ENCODE measurements around the gene FAAP20.

FAAP20 gene

DNA sequence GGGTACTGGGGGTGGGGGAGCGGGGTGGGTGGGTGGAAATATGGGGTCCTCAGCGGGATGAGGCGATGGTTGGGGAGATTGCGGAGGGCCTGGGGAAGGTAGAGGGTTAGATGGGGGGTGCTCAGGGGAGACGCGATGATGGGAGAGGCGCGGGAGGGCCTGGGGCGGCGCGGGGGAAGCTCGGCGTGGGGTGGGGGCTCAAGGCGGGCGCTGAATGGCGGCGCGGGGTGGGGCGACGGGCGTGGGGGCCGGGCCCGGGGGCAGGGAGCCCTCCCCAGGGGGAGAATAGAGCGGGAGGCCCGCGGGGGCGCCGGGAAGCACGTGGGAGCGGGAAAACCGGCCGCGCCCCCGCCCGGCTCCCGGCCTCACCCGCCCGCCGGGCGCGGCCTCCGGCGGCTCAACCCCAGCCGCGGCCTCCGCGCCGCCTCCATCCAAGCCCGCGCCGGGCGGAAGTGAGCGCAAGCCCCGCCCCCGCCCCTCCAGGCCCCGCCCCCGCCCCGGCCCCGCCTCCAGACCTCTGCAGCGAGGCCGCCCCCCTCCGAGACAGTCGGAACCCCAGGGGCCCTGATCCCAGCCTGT lies at the start of gene FAAP20:
Gene FAAP20, minus strand, starts transcription at position 454 of the 579 bp plus-strand sequence. Its CDS starts 23 bp downstream, at position 431.
- peak; percentile 85 for DNase-seq

- DNase-seq: no peak
These were observed 48.5 kb upstream of the FAAP20 start for GRCh38 chr1:2242814-2243725.

- no peak for DNase-seq
These were observed 47.2 kb upstream of the FAAP20 start for GRCh38 chr1:2241820-2242219.

- peak; percentile 45 for DNase-seq
These were observed 45.9 kb upstream of the FAAP20 start for GRCh38 chr1:2240270-2241156.

DNA sequence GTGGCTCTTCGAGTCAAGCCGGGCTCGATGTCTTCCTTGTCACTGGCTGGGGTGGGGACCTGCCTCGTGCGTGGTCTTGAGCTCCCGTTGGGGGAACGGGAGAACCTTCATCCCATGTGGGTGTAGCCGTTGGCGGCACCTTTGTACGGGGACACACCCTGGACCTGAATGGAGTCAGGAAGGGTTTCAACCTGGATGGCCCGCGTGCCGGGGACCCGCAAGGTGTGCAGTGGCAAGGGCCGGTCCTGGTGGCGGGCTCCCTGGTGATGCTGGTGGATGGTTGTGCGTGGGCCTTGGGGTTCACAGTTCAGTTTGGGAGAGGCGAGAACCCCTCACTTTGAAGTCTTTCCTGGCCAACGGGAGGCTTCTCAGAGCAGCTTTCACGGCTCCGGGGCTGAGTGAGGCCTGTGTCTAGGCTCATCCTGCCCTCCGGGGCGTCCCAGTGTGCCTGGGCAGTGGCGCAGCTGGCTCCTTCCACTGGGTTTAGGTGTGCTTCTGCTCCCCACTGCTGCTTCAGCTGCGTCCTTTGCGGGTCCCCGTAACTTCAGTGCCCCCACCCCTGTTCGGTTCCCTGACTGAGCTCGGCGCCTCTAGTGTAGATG lies 44.9 kb upstream of the FAAP20 start:
- no peak for DNase-seq

DNA sequence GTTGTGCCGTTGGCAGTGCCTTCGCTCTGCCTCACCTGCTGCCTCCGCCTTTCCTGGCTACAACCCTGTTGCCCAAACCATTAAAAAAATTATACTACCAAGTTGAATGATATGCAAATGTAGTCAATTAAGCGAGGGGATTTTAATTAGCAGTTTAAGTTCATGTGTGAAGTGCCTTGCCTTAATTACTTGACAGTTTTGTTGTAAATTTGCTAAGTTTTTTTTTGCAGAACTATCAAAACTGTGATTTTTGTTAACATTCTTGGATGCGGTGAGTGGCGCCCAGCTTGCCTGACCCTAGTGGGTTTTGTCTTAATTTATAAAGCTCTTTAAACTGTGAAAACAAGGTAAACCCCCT lies 44.4 kb upstream of the FAAP20 start:
- no peak for DNase-seq

- DNase-seq: no peak
These were observed 43.9 kb upstream of the FAAP20 start for GRCh38 chr1:2238361-2239012.

- peak; percentile 4 for DNase-seq
These were observed 43.2 kb upstream of the FAAP20 start for GRCh38 chr1:2237773-2238172.

DNA sequence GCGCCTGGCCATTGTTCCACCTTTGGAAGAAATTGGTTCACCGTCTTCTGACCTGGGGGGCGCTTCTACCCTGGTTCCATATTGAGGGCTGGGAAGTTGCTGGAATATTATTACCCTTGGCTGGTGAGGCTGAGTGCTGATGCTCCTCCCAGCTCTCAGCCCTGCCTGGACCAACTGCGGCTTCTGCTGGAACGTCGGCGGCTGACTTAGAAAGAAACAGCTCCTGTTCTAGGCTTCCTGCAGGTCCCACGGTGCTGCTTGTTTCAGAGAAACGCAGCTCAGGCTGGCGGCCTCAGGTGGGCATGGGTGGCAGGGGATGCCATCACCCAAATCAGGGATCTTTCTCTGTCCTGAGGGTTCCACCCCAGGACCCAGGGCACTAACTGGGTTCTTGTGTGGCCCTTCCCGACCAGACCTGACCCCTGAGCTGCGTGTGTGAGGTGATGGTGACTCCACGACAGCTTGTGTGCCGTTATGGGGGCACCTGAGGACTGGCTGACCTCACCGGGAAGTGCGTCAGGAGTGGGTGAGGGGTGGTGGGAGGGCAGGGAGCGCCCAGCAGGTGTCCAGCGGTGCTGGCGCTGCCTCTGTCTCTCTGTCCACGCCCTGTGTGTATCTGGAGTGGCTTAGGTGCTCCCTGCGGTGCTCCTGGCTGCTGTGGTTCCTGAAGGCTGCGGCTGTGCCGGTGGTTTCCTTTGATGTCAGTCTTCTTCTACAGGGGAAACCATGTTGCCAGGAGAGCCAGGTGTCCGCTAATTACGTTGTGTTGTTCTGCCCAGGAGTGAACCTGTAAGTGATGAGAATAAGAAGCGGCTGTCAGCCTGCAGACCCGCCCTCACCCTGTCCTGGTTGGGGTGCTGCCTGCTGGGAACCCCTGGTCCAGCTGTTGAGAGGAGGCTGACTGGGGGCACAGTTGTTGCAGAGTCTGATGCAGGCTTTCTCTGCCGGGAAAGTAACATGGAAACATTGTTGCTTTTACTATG lies 42.4 kb upstream of the FAAP20 start:
- DNase-seq: peak; percentile 75

- DNase-seq: peak; percentile 2
These were observed 40.9 kb upstream of the FAAP20 start for GRCh38 chr1:2235300-2235998.

- peak; percentile 49 for DNase-seq
These were observed 40.2 kb upstream of the FAAP20 start for GRCh38 chr1:2234762-2235113.

DNA sequence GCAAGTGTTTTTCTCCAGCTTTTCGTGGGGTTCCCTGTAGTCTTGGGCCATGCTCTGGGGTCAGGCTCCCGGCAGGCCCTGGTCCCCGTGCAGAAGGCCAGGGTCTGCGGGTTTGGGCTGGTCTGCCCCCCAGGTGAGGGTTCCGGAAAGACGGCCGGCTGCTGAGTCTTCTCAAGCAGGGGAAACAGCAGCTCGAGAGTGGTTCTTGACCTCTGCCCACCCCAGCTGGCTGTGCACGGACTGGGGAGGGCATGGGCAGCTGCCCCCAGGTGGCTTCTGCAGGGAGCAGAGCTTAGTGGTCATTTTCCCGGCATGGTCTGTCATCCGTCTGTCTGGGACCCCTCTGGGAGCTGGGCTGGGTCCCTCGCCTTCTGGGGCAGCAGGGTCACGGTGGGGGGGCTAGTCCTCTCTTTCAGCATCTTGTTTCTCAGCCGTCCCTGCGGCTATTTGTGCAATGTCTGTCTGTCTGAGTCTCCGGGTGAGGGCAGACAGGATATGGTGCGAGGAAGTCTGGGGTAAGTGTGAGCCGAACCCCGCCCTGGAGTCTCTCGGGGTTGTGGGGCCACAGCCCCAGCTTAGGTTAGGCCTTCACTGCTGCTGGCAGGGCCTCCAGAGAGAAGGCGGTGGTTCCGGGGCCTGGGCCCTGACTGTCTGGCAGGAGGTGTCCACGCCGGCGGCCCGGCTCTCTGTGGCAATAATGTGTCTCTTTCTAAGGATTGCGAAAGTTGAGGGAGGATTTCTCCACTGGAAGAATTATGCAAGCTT lies 39.6 kb upstream of the FAAP20 start:
- DNase-seq: peak; percentile 86

DNA sequence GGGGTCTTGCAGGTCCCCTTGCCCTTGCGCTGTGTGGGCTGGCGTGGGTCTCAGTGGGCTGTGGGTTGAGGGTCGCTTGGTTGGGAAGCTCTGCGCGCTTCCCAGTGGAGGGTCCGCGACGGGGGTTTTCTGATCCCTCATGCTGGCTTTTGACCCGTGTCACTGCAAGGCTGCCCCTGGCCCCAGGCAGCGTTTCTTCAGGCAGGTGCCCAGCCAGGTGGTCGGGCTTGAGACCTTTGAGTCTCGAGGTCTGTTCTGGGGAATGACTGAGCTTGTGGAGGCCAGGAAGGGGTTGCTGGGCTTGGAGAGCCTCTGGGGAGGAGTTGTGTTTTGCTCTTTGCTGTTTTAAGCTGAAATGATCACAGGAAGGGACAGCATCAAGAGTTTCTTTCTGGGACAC lies 38.9 kb upstream of the FAAP20 start:
- DNase-seq: peak; percentile 7

DNA sequence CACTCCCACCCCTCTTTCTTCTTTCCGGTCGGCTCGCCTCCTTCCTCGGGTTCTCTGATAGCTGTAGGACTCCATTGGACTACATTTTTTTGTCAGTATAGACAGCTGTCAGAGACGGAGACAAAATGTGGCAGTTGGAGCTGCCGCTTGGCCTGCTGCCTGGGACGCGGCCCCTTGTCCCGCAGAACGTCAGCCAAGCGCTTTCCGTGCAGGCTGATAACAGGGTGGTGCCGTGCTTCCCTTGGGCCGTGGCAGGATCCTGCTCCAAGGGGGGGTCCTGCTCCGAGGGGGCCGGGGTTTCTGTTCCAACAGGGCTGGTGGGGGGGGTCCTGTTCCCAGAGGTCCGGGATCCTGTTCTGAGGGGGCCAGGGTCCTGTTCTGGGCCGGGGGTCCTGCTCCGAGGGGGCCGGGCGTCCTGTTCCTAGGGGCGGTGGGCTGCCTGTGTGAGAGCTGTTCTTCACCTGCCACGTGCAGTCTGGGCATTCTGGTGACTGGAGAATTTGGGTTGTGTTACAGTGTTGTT lies 38.4 kb upstream of the FAAP20 start:
- peak; percentile 9 for DNase-seq

DNA sequence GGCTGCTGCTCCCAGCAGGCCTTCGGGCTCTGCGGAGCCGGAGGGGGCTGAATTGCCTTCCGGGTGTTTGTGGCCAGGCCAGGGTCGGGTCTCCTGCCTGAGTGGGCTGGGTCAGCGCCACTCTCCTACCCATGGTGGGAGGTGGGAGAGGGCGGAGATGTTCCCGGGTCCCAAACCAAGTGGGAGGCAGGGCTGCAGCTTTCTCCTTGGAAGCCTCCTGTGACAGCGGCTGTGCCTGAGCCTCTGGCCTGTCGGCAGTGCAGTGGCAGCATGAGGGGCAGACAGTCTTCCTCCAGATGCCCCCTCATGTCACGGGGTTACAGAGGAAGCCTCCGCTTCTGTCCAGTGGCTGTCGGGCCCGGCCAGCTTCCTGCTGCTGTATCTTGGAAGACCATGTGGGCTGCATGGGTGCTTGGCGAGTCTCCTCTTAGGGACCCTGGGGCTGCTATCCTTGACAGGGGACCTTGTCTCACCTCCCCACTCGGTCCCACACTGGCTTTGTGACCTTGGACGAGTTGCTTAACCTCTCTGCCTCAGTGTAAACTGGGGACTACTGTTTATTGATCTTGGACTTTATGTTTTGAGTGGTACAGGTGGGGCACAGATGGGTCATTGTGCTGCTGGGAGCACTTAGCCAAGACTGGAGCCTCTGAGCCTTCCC lies 37.8 kb upstream of the FAAP20 start:
- DNase-seq: no peak

GRCh38 chr1:2231532-2232254 lies 37.1 kb upstream of the FAAP20 start:
- peak; percentile 91 for DNase-seq

DNA sequence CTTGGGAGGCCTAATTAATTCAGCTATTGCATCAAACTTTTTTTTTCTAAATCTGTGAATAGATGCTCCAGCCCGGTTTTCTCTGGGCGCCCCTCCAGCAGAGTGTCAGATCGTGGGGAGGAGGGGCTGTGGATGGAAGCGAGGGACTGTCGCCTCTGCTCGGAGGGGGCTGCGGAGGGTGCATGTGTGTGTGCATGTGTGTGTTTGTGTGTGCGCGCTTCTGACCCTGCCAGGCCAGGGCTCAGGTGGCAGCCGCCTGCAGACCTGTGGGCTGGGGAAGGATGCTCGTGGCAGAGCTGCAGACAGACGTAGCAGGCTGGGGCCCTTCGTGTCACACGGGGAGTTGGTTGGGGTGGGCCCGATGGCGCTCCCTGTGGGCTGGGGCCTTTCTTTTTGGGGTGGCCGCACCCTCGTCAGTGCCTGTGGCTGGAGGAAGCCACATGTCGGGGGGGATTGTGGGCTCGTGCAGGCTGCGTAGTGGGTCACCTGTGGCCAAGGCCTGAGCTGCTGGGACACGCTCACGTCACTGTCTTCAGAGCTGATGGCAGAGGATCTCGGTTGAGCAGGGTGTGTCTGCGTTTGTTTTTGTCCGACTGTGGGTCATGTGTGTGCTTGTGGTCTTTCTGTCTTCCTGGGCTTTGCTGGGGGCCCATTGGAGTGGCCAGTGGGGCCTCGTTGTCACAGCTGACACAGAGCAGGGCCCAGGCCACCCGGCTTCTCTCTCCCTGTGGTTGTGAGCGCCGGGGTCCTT lies 36.4 kb upstream of the FAAP20 start:
- peak; percentile 66 for DNase-seq
